Loucy (cell line): ENCODE data around the gene S1PR1.
"Not testable (repeated sequence)": the region's sequence is repeated elsewhere in the genome, so short reads cannot be mapped to it uniquely, and the experiment has no call there.

Source experiments
- H2AFZ ChIP-seq: fragments of 200-600 bp; sonication (generic); 2 replicates; pipeline ENCODE4 v1.6.0; 2016; ENCODE audit warnings: antibody characterized with exemption, mild to moderate bottlenecking, low read length, moderate library complexity
- H3F3A ChIP-seq: fragments of 200-600 bp; 2 replicates; pipeline ENCODE4 v1.6.0; 2016; ENCODE audit warnings: antibody characterized with exemption, low read depth, mild to moderate bottlenecking
- H3K27me3 ChIP-seq: fragments of 200-600 bp; sonication (generic); 2 replicates; pipeline ENCODE4 v1.6.1; 2014; ENCODE audit warnings: low read length, mild to moderate bottlenecking; ENCODE audit not compliant: insufficient read depth, poor library complexity, severe bottlenecking
- H3K36me3 ChIP-seq: fragments of 200-600 bp; sonication (generic); 2 replicates; pipeline ENCODE4 v1.6.1; 2016; ENCODE audit warnings: low read length; ENCODE audit not compliant: insufficient read depth
- H3K4me1 ChIP-seq: fragments of 200-600 bp; sonication (generic); 2 replicates; pipeline ENCODE4 v1.5.1; 2014; ENCODE audit warnings: low read length, mild to moderate bottlenecking; ENCODE audit not compliant: insufficient read depth, poor library complexity, severe bottlenecking
- H3K4me2 ChIP-seq: fragments of 200-600 bp; sonication (generic); 2 replicates; pipeline ENCODE4 v1.6.0; 2014; ENCODE audit warnings: antibody characterized with exemption, low read length, low read depth, mild to moderate bottlenecking; ENCODE audit not compliant: poor library complexity, severe bottlenecking
- H3K4me3 ChIP-seq: fragments of 200-600 bp; sonication (generic); 2 replicates; pipeline ENCODE4 v1.5.1; 2014; ENCODE audit warnings: low read length, mild to moderate bottlenecking, mixed read lengths; ENCODE audit not compliant: poor library complexity, severe bottlenecking
- H3K79me2 ChIP-seq: fragments of 200-600 bp; sonication (generic); 2 replicates; pipeline ENCODE4 v1.6.1; 2014; ENCODE audit warnings: low read length; ENCODE audit not compliant: insufficient read depth
- H3K9ac ChIP-seq: fragments of 200-600 bp; sonication (generic); 2 replicates; pipeline ENCODE4 v1.6.0; 2014; ENCODE audit warnings: mild to moderate bottlenecking, low read depth, low read length, moderate library complexity; ENCODE audit not compliant: poor library complexity, severe bottlenecking
- H3K9me2 ChIP-seq: fragments of 200-600 bp; sonication (generic); replicated peaks from 2 replicates; pipeline ENCODE4 v1.6.1; 2016; ENCODE audit warnings: low read depth, low read length, mixed read lengths
- H3K9me3 ChIP-seq: fragments of 200-600 bp; sonication (generic); 2 replicates; pipeline ENCODE4 v1.6.1; 2014; ENCODE audit warnings: mild to moderate bottlenecking, antibody characterized with exemption, low read length, low read depth; ENCODE audit not compliant: insufficient read depth
- H4K20me1 ChIP-seq: fragments of 200-600 bp; sonication (generic); 2 replicates; pipeline ENCODE4 v1.6.0; 2014; ENCODE audit warnings: antibody characterized with exemption, low read length, mild to moderate bottlenecking; ENCODE audit not compliant: insufficient read depth, poor library complexity, severe bottlenecking
- CTCF ChIP-seq: fragments of 200-600 bp; sonication (generic); conservative IDR thresholded peaks from 2 replicates; pipeline ENCODE4 v1.5.1; 2014; ENCODE audit warnings: mild to moderate bottlenecking, antibody characterized with exemption, low read length
- EZH2phosphoT487 ChIP-seq: fragments of 200-600 bp; IDR thresholded peaks from 2 replicates; pipeline ENCODE4 v1.6.1; 2018; ENCODE audit warnings: antibody characterized with exemption, mild to moderate bottlenecking, moderate library complexity, borderline replicate concordance

S1PR1 gene

GRCh38 chr1:101215363-101216011, 21.3 kb upstream of the S1PR1 start:
- Histone ChIP-seq H3K4me3 (no peak overlapping the region), H3K9me2 (no peaks in the 10 kb centered on the region), H3K9me3 (no peaks in the 10 kb centered on the region), H3K79me2 (no peaks in the 10 kb centered on the region), H4K20me1 (no peaks in the 10 kb centered on the region), H3K36me3 (no peaks in the 10 kb centered on the region), H3F3A (no peaks in the 10 kb centered on the region), H3K27me3 (no peaks in the 10 kb centered on the region), H2AFZ (no peak overlapping the region), H3K9ac (no peak overlapping the region), H3K4me1 (no peaks in the 10 kb centered on the region), H3K4me2 (no peak overlapping the region)
- TF ChIP-seq CTCF: no peak
- TF ChIP-seq EZH2phosphoT487: no peak

- H3K36me3 ChIP-seq: no peaks in the 10 kb centered on the region
- TF ChIP-seq EZH2phosphoT487: no peak
- H3K79me2 ChIP-seq: no peaks in the 10 kb centered on the region
- H4K20me1 ChIP-seq: no peaks in the 10 kb centered on the region
- no peak overlapping the region for H3K4me2 ChIP-seq
- H2AFZ ChIP-seq: no peak overlapping the region
- no peaks in the 10 kb centered on the region for H3K9me3 ChIP-seq
- no peaks in the 10 kb centered on the region for H3F3A ChIP-seq
- no peaks in the 10 kb centered on the region for H3K9me2 ChIP-seq
- no peak overlapping the region for H3K9ac ChIP-seq
- no peak overlapping the region for H3K4me3 ChIP-seq
- H3K27me3 ChIP-seq: no peaks in the 10 kb centered on the region
- no peaks in the 10 kb centered on the region for H3K4me1 ChIP-seq
Measured at GRCh38 chr1:101216623-101217022, 20.2 kb upstream of the S1PR1 start.

DNA sequence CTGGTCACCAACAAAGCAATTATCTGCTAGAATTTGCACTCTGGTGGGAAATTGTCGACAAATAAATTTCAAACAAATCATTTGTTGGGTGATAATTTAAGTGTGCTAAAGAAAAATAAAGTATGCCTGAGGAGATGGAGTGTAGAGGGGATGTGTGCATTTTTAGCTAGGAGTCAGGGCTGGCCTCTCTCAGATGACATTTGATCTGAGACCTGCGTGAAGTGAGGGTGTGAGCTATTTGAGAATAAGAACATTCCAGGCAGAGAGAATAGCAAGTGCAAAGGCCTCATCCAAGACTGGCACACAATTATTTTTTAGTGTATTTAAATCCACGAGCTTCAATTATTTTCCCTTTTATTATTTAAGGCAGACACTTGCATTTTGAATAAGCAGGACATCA, 19.7 kb upstream of the S1PR1 start:
- H3K79me2 ChIP-seq: no peaks in the 10 kb centered on the region
- H3K4me1 ChIP-seq: no peaks in the 10 kb centered on the region
- H2AFZ ChIP-seq: no peak overlapping the region
- no peaks in the 10 kb centered on the region for H3K27me3 ChIP-seq
- no peaks in the 10 kb centered on the region for H3K36me3 ChIP-seq
- H3K9me2 ChIP-seq: no peaks in the 10 kb centered on the region
- H3K9me3 ChIP-seq: no peaks in the 10 kb centered on the region
- no peak overlapping the region for H3K9ac ChIP-seq
- H3K4me3 ChIP-seq: no peak overlapping the region
- TF ChIP-seq CTCF (no peak), EZH2phosphoT487 (no peak)
- no peak overlapping the region for H3K4me2 ChIP-seq
- no peaks in the 10 kb centered on the region for H4K20me1 ChIP-seq
- H3F3A ChIP-seq: no peaks in the 10 kb centered on the region

DNA sequence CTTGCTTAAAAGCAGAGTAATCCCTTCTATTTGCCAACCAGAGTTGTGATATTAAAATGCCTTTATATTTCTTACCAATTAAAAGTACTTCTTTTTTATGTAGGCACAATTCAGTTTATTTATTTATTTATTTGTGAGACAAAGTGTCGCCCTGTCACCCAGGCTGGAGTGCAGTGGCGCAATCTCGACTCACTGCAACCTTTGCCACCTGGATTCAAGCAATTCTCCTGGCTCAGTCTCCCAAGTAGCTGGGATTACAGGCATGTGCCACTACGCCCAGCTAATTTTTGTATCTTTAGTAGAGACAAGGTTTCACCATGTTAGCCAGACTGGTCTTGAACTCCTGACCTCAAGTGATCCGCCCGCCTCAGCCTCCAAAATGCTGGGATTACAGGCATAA, 17.9 kb upstream of the S1PR1 start:
- not testable (repeated sequence) for H3K4me2 ChIP-seq, H3K4me3 ChIP-seq, H3F3A ChIP-seq, H3K4me1 ChIP-seq, H3K27me3 ChIP-seq, H3K9me3 ChIP-seq, H3K9me2 ChIP-seq, H3K9ac ChIP-seq, H2AFZ ChIP-seq, H3K36me3 ChIP-seq, H3K79me2 ChIP-seq, H4K20me1 ChIP-seq
